Testis (tissue), 2 donors: ENCODE results near the gene PXMP2.

Experiments
- POLR2A ChIP-seq: fragments of 450-650 bp; IDR thresholded peaks from one replicate; pipeline ENCODE4 v1.6.1; 2017; ENCODE audit warnings: antibody characterized with exemption, mild to moderate bottlenecking, moderate library complexity
- TF ChIP-seq, protein P1 (sequence below), 3 experiments: fragments of 450-650 bp in 2 of 3; fragments of 200-600 bp in 1 of 3; sonication (generic) in 1 of 3; IDR thresholded peaks; one replicate each; pipeline ENCODE4 v1.5.1; 2016 to 2019; ENCODE audit warnings: antibody characterized with exemption in 3 of 3, mild to moderate bottlenecking in 2 of 3, moderate library complexity in 1 of 3

DNA sequence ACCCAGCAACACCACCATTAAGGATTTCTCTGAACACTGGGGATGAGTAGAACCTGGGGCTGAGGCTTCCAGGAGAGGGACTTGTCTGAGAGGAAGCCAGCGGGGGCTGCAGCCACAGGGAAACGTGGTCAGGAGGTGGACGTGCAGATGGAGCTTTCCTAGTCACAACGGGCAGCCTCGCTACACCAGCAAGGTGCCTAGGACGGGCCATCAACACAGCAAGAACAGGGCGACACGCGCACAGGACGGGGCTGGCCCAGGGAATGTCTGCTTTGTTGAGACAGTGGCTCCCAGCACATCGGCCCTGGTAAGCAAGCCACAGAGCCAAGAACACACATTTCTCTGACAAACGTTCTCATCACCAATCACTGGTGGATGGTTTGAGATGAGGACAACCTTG is 49.0 kb downstream of the PXMP2 start:
- TF ChIP-seq, protein P1, sequence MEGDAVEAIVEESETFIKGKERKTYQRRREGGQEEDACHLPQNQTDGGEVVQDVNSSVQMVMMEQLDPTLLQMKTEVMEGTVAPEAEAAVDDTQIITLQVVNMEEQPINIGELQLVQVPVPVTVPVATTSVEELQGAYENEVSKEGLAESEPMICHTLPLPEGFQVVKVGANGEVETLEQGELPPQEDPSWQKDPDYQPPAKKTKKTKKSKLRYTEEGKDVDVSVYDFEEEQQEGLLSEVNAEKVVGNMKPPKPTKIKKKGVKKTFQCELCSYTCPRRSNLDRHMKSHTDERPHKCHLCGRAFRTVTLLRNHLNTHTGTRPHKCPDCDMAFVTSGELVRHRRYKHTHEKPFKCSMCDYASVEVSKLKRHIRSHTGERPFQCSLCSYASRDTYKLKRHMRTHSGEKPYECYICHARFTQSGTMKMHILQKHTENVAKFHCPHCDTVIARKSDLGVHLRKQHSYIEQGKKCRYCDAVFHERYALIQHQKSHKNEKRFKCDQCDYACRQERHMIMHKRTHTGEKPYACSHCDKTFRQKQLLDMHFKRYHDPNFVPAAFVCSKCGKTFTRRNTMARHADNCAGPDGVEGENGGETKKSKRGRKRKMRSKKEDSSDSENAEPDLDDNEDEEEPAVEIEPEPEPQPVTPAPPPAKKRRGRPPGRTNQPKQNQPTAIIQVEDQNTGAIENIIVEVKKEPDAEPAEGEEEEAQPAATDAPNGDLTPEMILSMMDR (IDR thresholded peaks at IDR 0.05) = no peak
- no peak for TF ChIP-seq POLR2A
